AG10803 (cell line): Measurements from ENCODE around the gene PGBD1.

ENCODE experiments used
- DNase-seq: peaks from one replicate; pipeline ENCODE4 v3.0.0; 2010; ENCODE audit warnings: low read depth
- H3K4me3 ChIP-seq: 2 replicates; pipeline ENCODE4 v1.5.1; 2011; ENCODE audit warnings: mild to moderate bottlenecking, low read length, control low read depth
- TF ChIP-seq, protein P1 (sequence below): conservative IDR thresholded peaks from 2 replicates; pipeline ENCODE4 v1.5.1; 2011; ENCODE audit warnings: mild to moderate bottlenecking, low read length, control low read depth, inconsistent platforms

Gene PGBD1

DNA sequence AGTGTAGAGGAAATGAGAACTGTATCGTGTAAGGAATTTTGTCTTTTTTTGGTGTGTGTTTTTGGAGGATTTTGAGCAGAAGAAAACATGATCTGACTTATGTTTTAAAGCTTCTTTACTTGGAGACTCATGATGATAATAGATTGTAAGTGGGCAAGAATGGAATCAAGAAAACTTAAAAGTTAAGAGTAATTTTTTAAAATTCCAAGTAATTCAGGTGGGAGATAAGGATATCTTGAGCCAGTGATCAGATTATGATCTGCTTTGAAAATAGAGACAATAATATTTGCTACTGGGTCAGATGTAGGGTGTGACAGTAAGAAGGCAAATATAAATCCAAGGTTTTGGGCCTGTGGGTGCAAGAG, 13.7 kb upstream of the PGBD1 start:
- TF ChIP-seq, protein P1, sequence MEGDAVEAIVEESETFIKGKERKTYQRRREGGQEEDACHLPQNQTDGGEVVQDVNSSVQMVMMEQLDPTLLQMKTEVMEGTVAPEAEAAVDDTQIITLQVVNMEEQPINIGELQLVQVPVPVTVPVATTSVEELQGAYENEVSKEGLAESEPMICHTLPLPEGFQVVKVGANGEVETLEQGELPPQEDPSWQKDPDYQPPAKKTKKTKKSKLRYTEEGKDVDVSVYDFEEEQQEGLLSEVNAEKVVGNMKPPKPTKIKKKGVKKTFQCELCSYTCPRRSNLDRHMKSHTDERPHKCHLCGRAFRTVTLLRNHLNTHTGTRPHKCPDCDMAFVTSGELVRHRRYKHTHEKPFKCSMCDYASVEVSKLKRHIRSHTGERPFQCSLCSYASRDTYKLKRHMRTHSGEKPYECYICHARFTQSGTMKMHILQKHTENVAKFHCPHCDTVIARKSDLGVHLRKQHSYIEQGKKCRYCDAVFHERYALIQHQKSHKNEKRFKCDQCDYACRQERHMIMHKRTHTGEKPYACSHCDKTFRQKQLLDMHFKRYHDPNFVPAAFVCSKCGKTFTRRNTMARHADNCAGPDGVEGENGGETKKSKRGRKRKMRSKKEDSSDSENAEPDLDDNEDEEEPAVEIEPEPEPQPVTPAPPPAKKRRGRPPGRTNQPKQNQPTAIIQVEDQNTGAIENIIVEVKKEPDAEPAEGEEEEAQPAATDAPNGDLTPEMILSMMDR, result no peak

DNA sequence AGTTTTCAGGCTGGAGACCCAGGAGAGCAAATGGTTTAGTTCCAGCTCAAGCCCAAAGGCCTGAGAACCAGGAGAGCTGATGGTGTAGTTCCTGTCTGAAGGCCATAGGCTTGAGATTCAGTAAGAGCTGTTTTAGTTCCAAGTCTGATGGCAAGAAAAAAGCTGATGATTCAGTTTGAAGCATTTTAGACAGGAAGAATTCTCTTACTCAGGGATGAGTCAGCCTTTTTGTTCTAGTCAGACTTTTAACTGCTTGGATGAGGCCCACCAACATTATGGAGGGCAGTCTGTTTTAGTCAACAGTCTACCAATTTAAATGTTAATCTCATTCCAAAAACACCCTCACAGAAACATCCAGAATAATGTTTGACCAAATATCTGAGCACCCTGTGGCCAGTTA, 11.9 kb upstream of the PGBD1 start:
- TF ChIP-seq, protein P1, result no peak
- H3K4me3 ChIP-seq, result no peak overlapping the region
- DNase-seq, result peak; percentile 85

More for the DNA sequence above, 13.7 kb upstream of the PGBD1 start:
- no peak for DNase-seq
- H3K4me3 ChIP-seq, result peak overlapping the region; percentile 79

DNA sequence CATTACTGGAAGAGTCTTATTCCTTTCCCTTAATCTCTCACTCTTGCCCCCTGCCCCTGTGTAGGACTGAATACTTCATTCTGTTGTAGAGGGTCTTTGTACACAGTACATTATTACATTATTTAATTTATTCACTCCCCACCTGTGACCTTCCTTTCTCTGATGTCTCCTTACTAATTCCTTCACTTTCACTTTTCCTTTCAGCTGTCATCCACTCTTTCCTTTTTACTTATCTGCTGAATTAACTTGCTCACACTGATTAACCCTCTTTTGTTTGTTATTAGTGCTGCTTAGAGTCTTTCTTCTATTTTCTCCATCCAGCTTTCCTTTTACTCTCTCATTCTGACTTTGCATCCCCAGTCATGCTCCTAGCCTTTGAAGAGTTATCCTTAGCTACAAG, 6.5 kb upstream of the PGBD1 start:
- H3K4me3 ChIP-seq, result no peak overlapping the region
- DNase-seq, result no peak
- TF ChIP-seq, protein P1, result no peak

DNA sequence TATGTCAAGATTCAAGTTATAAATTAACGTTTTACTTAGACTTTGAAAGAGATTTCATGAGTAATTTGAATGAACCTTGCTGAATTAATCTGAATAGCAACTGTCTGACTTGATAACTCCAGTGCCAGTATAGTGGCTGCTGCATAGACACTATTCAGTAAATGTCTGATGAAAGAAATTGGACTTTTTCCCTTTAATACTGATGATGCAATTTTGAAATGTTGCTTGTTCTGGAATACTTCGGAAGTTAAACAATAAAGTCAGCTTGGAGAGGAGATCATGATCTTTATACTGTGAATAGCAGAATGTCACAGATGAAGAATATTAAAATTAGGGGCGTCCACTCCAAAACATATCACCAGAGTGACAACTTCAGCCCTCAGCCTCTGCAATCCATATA, 3.6 kb upstream of the PGBD1 start:
- DNase-seq, result peak; percentile 18
- H3K4me3 ChIP-seq, result no peak overlapping the region
- TF ChIP-seq, protein P1, result no peak

DNA sequence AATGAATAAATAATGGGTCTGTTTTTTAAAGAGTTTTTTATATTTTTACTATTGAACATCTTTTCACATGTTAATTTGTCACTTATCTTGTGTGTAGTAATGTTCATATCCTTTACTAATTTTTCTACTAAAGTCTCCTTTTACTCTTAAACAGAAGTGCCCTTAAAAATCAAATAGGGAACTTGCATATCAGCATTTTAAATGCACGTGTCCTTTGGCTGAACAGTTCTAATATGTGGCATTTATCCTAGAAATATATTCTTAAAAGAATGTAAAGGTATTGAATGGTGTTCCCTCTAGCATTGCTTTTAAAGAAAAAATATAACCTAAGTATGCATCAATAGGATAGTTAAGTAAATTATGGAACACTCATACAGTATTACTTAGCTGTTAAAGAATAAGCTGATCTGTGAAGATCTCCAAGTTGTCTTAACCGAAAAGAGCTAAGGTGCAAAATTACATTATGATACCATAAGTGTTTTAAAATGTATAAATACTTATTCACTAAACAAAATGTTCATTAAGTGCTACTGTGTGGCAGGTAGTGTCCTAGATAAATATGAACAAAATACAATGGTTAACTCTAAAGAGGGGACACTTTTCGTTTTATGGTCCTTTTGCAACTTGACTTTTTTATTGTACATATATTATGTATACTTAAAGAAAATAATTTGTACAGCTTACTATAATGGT, 631 bp upstream of the PGBD1 start:
- peak overlapping the region; percentile 65 for H3K4me3 ChIP-seq
- DNase-seq, result no peak
- TF ChIP-seq, protein P1, result no peak

DNA sequence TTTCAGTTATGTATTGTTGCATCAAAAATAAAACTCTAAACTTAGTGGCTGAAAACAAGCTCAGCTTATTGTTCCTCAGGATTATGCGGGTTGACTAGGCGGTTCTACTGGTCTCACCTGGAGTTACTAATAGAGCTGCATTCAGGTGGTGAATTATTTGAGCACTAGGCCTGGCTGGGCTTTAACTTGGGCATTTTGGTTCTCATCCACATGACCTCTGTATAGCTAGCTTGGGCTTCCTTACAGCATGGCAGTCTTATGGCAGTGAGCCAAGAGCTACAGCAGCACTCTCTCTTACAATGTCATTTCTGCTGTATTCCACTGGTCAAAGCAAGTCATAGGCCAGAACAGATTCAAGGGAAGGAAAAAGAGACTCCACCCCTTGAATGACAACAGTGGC, 1.6 kb downstream of the PGBD1 start:
- DNase-seq, result no peak
- H3K4me3 ChIP-seq, result no peak overlapping the region
- TF ChIP-seq, protein P1, result no peak

DNA sequence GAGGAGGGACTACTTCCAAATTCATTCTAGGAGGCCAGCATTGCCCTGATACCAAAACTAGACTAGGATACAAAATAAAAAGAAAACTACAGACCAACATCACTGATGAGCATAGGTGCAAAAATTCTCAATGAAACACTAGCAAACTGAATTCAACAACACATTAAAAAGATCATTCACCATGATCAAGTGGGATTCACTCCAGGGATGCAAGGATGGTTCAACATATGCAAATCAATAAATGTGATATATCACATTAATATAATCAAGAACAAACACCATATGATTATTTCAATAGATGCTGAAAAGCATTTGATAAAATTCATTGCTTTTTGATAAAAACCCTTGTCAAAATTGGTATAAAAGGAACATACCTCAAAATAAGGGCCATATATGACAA, 10.2 kb downstream of the PGBD1 start:
- no peak overlapping the region for H3K4me3 ChIP-seq
- no peak for DNase-seq
- TF ChIP-seq, protein P1, result no peak
